HG03469 (cell line): ENCODE results near the gene RPL10A.

Source experiments
- ATAC-seq: cut with Tn5 transposase; IDR thresholded peaks from one replicate; pipeline ENCODE4 v1.9.1; 2021; ENCODE audit warnings: mild to moderate bottlenecking, moderate library complexity, moderate number of reproducible peaks; ENCODE audit not compliant: unreplicated experiment

Gene RPL10A

GRCh38 chr6:35474131-35474941 lies 6.1 kb downstream of the RPL10A start:
- no peak for ATAC-seq

- no peak for ATAC-seq
These were observed 6.9 kb downstream of the RPL10A start for GRCh38 chr6:35474942-35475570.

DNA sequence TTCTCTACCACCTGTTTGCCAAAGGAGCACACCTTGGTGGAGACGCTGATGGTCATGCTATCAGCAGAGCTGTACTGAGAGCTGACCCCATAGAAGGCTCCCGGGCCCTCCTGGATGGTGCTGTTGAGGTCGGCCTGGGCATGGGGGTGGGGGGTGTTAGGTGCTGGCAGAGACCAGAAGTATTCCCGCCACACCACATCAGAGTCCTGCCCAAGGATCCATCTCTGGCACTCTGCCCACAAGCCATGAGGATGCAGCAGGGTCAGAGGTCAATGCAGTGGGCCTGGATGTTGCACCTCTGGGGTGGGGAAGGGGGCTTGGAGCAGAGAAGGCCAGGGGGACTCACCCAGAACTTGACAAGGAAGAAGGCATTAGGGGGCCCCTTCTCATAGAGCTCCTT lies 7.4 kb downstream of the RPL10A start:
- no peak for ATAC-seq

- no peak for ATAC-seq
These were observed 7.8 kb downstream of the RPL10A start for GRCh38 chr6:35476004-35476403.

DNA sequence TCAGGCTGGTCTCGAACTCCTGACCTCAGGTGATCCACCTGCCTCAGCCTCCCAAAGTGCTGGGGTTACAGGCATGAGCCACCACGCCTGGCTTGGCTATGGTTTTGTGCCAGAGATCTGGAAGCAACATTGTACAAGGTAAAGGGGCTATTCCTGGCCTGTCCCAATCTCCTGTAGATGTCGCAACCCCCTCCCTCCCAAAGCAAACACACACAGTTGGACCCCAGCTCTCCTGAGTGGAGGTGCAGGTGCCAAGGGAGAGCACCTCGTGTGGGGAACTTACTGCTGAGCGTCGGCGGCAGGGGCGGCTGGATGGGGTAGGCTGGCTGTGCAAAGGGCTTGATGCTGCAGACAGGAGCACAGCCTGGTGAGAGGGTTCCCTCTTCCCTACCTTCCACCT lies 8.8 kb downstream of the RPL10A start:
- no peak for ATAC-seq

GRCh38 chr6:35477551-35478179 lies 9.5 kb downstream of the RPL10A start:
- no peak for ATAC-seq

DNA sequence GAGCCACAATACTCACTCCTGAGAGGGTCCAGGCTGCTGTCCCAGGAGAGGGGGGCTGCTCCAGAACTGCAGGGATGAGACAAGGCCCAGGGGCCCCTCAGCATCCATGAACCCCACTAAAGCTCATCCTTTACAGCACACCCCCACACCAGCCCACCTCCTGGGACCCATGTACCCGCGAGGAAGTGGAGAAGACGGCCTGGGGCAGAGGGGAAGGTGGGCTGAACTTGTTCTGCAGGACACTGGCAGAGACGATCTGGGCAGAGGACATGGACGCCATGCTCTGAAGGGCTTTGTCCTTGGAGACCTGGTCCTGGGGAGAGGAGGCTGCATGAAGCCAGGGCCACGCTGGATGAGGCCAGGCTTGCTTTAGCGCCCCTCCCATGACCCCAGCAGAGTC lies 10.1 kb downstream of the RPL10A start:
- no peak for ATAC-seq

DNA sequence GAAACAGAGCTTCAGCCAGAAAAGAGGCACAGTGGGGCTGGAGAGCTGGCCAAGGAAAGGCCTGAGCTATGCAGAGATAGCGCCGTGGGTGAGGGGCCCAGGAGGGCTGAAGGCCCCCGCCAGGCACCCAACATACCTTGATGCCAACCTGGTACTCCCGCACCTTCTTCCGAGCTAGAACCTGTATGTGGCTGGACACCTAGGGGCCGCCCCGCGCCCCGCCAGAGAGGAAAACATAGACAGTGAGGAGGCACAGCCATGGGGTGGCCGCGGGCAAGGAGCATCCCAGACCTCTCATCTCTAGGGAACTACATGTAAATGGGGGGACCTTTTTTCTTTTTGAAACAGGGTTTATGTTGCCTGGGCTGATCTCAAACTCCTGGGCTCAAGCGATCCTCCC lies 12.0 kb downstream of the RPL10A start:
- ATAC-seq: no peak

DNA sequence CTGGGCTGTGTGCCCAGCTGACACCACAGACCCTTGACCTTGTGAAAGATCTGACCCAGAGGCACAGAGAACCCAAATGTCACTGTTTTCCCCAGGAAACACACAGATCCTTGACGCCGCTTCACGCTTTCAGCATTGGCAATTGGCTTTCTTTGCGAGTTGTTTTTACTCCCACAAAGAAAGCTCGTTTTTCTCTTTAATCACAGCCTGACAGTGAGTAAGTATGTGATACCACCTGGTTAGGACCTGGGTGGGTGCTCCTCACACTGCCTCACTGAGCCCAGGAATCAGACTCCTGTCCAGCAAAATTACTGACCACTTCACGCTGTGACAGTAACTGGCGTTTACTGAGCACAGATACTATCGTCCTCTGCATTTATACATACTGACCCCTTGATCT lies 13.0 kb downstream of the RPL10A start:
- ATAC-seq: no peak

DNA sequence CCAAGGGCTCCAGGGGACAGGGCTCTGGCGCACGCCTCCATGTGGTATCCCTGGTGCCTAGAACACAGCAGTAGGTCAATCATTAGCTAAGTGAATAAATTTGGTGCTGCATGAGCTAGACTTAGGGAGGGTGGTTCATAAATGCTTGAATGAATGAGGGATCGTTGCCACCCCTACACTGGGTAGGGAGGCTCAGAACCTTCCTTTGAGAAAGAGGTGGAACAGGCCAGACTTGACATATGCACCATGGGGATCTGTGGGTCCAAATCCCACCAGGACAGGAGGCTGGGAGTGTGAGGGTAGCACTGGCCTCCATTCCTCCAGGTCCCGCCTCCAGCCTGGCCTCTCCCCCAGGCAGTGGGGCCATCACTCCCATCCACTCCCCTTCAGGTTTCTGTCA lies 14.9 kb downstream of the RPL10A start:
- no peak for ATAC-seq

GRCh38 chr6:35483490-35483889 lies 15.3 kb downstream of the RPL10A start:
- ATAC-seq: no peak

- no peak for ATAC-seq
These were observed 15.9 kb downstream of the RPL10A start for GRCh38 chr6:35483893-35484645.

GRCh38 chr6:35484921-35485392 lies 16.8 kb downstream of the RPL10A start:
- ATAC-seq: no peak

DNA sequence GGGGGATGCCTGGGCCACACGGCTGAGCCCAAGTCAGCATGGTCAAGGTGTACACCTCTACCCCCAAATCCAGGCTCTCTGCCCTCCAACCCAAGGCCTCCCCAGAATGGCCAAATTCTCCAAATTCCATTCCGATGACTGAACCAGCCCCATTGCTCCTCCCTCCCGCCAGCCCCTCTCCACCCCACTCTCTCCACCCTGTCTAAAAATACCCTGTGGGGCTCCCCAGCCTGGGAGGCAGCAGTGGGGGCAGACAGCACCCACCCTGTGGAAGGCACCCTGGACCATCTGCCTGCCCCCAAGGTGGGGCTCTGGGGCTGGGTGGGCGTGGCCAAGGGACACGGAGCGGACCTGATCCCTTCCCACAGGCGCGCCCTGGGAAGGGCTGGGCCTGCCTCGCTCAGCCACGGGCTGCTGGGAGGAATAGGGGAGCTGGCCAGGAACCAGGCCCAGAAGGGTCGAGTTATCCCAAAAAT lies 17.2 kb downstream of the RPL10A start:
- ATAC-seq: no peak

GRCh38 chr6:35486005-35486925 lies 18.1 kb downstream of the RPL10A start:
- no peak for ATAC-seq

- no peak for ATAC-seq
These were observed 19.7 kb downstream of the RPL10A start for GRCh38 chr6:35487658-35488516.

GRCh38 chr6:35488517-35488862 lies 20.3 kb downstream of the RPL10A start:
- ATAC-seq: no peak

DNA sequence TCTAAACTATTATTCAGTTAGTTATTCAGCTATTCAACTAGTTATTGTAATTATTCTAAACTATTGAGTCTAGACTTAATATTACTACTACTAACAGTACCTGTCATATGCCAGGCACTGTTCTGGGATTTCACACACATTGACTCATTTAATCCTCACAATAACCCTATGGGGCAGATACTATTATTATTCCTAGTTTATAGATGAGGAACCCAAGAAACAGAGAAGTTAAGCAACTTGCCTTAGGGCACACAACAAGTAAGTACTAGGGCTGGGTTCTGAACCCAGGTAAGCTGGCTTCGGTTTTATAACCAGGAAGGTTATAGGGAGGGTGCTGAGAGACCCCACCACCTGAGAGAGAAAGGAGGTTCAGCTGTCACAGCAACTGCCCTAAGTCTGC lies 20.9 kb downstream of the RPL10A start:
- no peak for ATAC-seq
